ENCODE data around the gene MARCO.

The MARCO gene

GRCh38 chr2:118991554-118991953 is 49.6 kb downstream of the MARCO start:
- H3K4me1 ChIP-seq (ENCODE audit: insufficient read depth, low read length): no peaks in the 10 kb centered on the region
- H3K9ac ChIP-seq (ENCODE audit: low read depth, low read length): no peak overlapping the region
- DNase-seq (no peak), ATAC-seq (ENCODE audit: insufficient read depth, low read depth) (no peak)
- no peaks in the 10 kb centered on the region for H3K9me3 ChIP-seq (ENCODE audit: insufficient read depth, low read length, severe bottlenecking)
- no peaks in the 10 kb centered on the region for H3K36me3 ChIP-seq (ENCODE audit: insufficient read depth, low read length)
- H3K4me3 ChIP-seq (ENCODE audit: low read depth in 1 of 2, low read length in 2 of 2): no peak overlapping the region
- no peak for TF ChIP-seq EZH2 (IDR thresholded peaks at IDR 0.05; ENCODE audit: borderline replicate concordance, low read depth, low read length, severe bottlenecking)
- TF ChIP-seq, protein P1, sequence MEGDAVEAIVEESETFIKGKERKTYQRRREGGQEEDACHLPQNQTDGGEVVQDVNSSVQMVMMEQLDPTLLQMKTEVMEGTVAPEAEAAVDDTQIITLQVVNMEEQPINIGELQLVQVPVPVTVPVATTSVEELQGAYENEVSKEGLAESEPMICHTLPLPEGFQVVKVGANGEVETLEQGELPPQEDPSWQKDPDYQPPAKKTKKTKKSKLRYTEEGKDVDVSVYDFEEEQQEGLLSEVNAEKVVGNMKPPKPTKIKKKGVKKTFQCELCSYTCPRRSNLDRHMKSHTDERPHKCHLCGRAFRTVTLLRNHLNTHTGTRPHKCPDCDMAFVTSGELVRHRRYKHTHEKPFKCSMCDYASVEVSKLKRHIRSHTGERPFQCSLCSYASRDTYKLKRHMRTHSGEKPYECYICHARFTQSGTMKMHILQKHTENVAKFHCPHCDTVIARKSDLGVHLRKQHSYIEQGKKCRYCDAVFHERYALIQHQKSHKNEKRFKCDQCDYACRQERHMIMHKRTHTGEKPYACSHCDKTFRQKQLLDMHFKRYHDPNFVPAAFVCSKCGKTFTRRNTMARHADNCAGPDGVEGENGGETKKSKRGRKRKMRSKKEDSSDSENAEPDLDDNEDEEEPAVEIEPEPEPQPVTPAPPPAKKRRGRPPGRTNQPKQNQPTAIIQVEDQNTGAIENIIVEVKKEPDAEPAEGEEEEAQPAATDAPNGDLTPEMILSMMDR (IDR thresholded peaks at IDR 0.05; ENCODE audit: borderline replicate concordance, extremely low read depth, low read length, poor library complexity, severe bottlenecking): no peak
- no peak overlapping the region for H2AFZ ChIP-seq (ENCODE audit: low read depth, low read length)
- no peaks in the 10 kb centered on the region for H3K27me3 ChIP-seq (ENCODE audit: insufficient read depth, low read length, poor library complexity)
- no peak overlapping the region for H3K27ac ChIP-seq (ENCODE audit: low read length)
- no peaks in the 10 kb centered on the region for H3K79me2 ChIP-seq (ENCODE audit: insufficient read depth, low read length)
- H4K20me1 ChIP-seq (ENCODE audit: insufficient read depth, low read length): no peaks in the 10 kb centered on the region
- no peak overlapping the region for H3K4me2 ChIP-seq (ENCODE audit: insufficient read depth, low read length)

DNA sequence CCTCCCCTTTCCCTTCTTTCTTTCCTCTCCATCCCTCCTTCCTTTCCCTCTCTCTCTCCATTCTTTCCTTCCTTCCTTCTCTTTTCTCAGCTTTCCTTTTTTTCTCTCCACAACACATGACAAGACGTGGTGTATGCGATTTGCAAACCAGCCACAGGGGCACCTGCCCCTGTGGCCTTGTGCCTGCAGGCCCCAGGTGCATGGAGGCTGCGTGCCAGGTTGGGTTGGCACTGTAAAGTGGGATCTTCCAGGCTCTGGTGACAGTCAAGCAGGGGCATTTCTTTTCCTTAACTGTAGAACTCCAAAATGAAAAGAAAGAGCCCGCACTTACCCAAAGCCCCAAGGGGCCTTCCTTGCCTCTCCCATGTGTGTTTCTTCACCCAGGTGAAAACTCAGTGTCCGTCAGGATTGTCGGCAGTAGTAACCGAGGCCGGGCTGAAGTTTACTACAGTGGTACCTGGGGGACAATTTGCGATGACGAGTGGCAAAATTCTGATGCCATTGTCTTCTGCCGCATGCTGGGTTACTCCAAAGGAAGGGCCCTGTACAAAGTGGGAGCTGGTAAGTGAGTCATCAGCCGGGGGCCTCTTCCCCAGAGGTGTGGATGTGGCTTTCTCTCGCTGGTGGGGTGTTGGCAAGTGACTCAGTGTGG is 50.9 kb downstream of the MARCO start:
- ATAC-seq (ENCODE audit: insufficient read depth, low read depth) (peak; percentile 44; the same call in 2 of the 3 replicates), DNase-seq (no peak)
- no peak overlapping the region for H3K4me3 ChIP-seq (ENCODE audit: low read depth in 1 of 2, low read length in 2 of 2)
- H3K4me1 ChIP-seq (ENCODE audit: insufficient read depth, low read length): no peaks in the 10 kb centered on the region
- no peak overlapping the region for H3K4me2 ChIP-seq (ENCODE audit: insufficient read depth, low read length)
- H3K9me3 ChIP-seq (ENCODE audit: insufficient read depth, low read length, severe bottlenecking): no peaks in the 10 kb centered on the region
- H2AFZ ChIP-seq (ENCODE audit: low read depth, low read length): no peak overlapping the region
- no peaks in the 10 kb centered on the region for H3K36me3 ChIP-seq (ENCODE audit: insufficient read depth, low read length)
- no peaks in the 10 kb centered on the region for H3K79me2 ChIP-seq (ENCODE audit: insufficient read depth, low read length)
- H3K27me3 ChIP-seq (ENCODE audit: insufficient read depth, low read length, poor library complexity): no peaks in the 10 kb centered on the region
- H3K27ac ChIP-seq (ENCODE audit: low read length): no peak overlapping the region
- H4K20me1 ChIP-seq (ENCODE audit: insufficient read depth, low read length): no peaks in the 10 kb centered on the region
- no peak overlapping the region for H3K9ac ChIP-seq (ENCODE audit: low read depth, low read length)
- no peak for TF ChIP-seq EZH2 (IDR thresholded peaks at IDR 0.05; ENCODE audit: borderline replicate concordance, low read depth, low read length, severe bottlenecking)
- TF ChIP-seq, protein P1 (IDR thresholded peaks at IDR 0.05; ENCODE audit: borderline replicate concordance, extremely low read depth, low read length, poor library complexity, severe bottlenecking): no peak

DNA sequence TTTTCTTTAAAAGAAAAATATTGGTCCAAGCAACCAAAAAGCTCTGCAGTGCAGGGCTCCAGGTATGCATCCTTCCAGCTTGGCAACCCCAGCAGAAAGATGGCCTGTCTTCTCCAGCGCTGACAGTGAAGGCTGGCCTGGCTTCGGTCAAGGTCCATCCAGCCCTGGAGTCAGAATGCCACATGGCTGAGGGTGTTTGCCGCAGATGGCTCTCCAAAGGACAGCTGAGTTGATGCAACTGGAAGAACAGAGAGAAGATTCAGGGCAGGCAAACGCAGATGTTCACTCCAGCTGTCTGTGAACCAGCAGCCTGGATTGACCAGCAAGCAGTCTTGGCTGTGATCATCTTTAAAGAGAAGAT is 51.4 kb downstream of the MARCO start:
- H3K4me1 ChIP-seq (ENCODE audit: insufficient read depth, low read length): no peaks in the 10 kb centered on the region
- no peak overlapping the region for H2AFZ ChIP-seq (ENCODE audit: low read depth, low read length)
- H4K20me1 ChIP-seq (ENCODE audit: insufficient read depth, low read length): no peaks in the 10 kb centered on the region
- H3K36me3 ChIP-seq (ENCODE audit: insufficient read depth, low read length): no peaks in the 10 kb centered on the region
- no peaks in the 10 kb centered on the region for H3K9me3 ChIP-seq (ENCODE audit: insufficient read depth, low read length, severe bottlenecking)
- TF ChIP-seq, protein P1 (IDR thresholded peaks at IDR 0.05; ENCODE audit: borderline replicate concordance, extremely low read depth, low read length, poor library complexity, severe bottlenecking): no peak
- no peak for TF ChIP-seq EZH2 (IDR thresholded peaks at IDR 0.05; ENCODE audit: borderline replicate concordance, low read depth, low read length, severe bottlenecking)
- DNase-seq (no peak), ATAC-seq (ENCODE audit: insufficient read depth, low read depth) (no peak)
- H3K4me2 ChIP-seq (ENCODE audit: insufficient read depth, low read length): no peak overlapping the region
- H3K9ac ChIP-seq (ENCODE audit: low read depth, low read length): no peak overlapping the region
- no peak overlapping the region for H3K27ac ChIP-seq (ENCODE audit: low read length)
- H3K4me3 ChIP-seq (ENCODE audit: low read depth in 1 of 2, low read length in 2 of 2): no peak overlapping the region
- H3K79me2 ChIP-seq (ENCODE audit: insufficient read depth, low read length): no peaks in the 10 kb centered on the region
- H3K27me3 ChIP-seq (ENCODE audit: insufficient read depth, low read length, poor library complexity): no peaks in the 10 kb centered on the region
